Activated naive CD4-positive, alpha-beta T cell treated with anti-CD3 and anti-CD28 coated beads for 36 hours (primary cell): Measurements from ENCODE around the gene CD180. TPM values are rescaled to one million over a fixed set of nuclear protein-coding genes. Genes with fewer than 3 reads are reported as not detected.
A peak's percentile ranks its signal among the peaks of the same experiment; 100 is the strongest.

Experiments
- CTCF ChIA-PET: fragments of 350-600 bp; sonication (Branson Sonifier 250); formaldehyde crosslinking; loops from one replicate; lab custom pipeline; 2021; ENCODE audit warnings: antibody characterized with exemption; lab: Charles Lee
- DNase-seq: peaks from one replicate; pipeline ENCODE4 v3.0.0-alpha.2; 2020
- H3K27ac Mint-ChIP-seq: one replicate; pipeline ENCODE4 v1.8.0; 2021; ENCODE audit warnings: mild to moderate bottlenecking, mixed read lengths
- H3K27me3 Mint-ChIP-seq: one replicate; pipeline ENCODE4 v1.8.0; 2021; ENCODE audit warnings: low read depth, mixed read lengths
- H3K36me3 Mint-ChIP-seq: one replicate; pipeline ENCODE4 v1.8.0; 2021; ENCODE audit warnings: low read depth, mixed read lengths
- H3K4me1 Mint-ChIP-seq: one replicate; pipeline ENCODE4 v1.8.0; 2021; ENCODE audit warnings: low read depth, mixed read lengths
- H3K4me3 Mint-ChIP-seq: one replicate; pipeline ENCODE4 v1.8.0; 2021; ENCODE audit warnings: mild to moderate bottlenecking, moderate library complexity, mixed read lengths
- H3K9me3 Mint-ChIP-seq: one replicate; pipeline ENCODE4 v1.8.0; 2021; ENCODE audit warnings: mixed read lengths
- intact Hi-C: fragments of 100-400 bp; cut with micrococcal nuclease; formaldehyde crosslinking; loops from one replicate; pipeline ENCODE4 v1.15.1; 2023
- total RNA-seq, 2 experiments: library from RNA; stranded (reverse); gene quantifications; one replicate each; pipeline ENCODE4 v1.2.3, GENCODE V29; 2021

CD180 gene
- total RNA-seq, 2 experiments from 2014 or later = not detected

DNA sequence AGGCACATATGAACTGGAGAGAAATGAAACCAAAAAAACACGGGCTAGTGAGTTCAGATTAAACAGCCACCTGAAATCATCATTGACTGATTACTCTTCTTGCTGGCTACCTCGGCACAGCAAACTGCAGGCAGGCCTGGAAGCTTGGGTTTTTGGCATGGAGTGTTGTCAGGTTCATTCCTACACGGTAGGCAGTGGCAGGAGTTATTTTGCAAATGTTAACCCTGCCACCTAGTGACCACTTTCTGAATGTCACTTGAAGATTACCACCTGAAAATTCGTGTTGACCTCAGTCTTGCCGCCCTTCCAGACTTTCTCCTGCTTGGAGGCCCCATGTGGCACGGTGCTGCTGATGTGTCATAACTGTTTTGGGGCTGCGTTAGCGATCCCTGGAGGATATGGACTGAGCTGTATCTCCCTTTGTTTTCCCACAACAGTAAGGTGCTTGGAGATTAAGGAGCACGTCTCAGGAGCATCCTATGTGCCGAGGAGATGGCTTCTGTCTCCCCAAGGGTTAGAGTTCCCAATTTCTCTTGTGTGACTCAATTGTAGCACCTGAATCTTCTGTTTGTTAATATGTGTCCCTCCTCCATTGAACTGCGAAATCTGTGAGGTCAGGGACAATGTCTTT, 12.7 kb upstream of the CD180 start:
- H3K4me3 Mint-ChIP-seq = no peak overlapping the region
- H3K27ac Mint-ChIP-seq = peak overlapping the region; percentile 50
- intact Hi-C loops = loop anchor here (1.0 to 5.0 kb wide), 5 partner anchors 52 to 1038 kb away; no protein-coding TSS in a partner anchor
- H3K36me3 Mint-ChIP-seq = peaks cover under 1% of the 10 kb centered on the region
- no peaks in the 10 kb centered on the region for H3K27me3 Mint-ChIP-seq
- DNase-seq = peak; percentile 79
- peaks cover 56% of the 10 kb centered on the region for H3K4me1 Mint-ChIP-seq
- CTCF ChIA-PET = interaction anchor here (0.6 to 20.7 kb wide), 9 partner anchors 12 to 394 kb away, joined by 3 to 354 read pairs (median 3); no protein-coding TSS in a partner anchor
- no peaks in the 10 kb centered on the region for H3K9me3 Mint-ChIP-seq

DNA sequence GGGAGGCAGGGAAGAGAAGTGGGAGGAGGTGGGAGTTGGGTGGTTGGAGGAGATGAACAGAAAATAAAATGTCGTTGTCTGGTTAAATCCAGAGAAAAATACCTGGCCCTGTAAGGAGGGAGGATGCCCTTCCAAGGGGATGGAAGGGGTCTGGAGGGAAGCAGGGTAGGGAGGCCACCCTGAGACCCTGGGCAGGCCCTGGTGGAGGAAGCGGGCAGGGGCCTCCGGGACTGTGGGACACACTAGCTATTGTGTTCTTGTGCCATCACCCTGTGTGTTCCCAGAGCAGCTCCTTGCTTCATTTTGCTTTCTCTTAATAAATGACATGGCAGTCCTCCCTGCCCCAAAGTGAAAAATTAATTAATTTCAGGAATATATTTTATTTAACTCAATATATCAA, 11.8 kb upstream of the CD180 start:
- peaks cover 60% of the 10 kb centered on the region for H3K4me1 Mint-ChIP-seq
- no peaks in the 10 kb centered on the region for H3K27me3 Mint-ChIP-seq
- H3K27ac Mint-ChIP-seq = peak overlapping the region; percentile 60
- H3K4me3 Mint-ChIP-seq = no peak overlapping the region
- intact Hi-C loops = loop anchor here (2.0 to 5.0 kb wide), 2 partner anchors 656 to 1038 kb away; no protein-coding TSS in a partner anchor
- no peak for DNase-seq
- H3K36me3 Mint-ChIP-seq = peaks cover 1% of the 10 kb centered on the region
- CTCF ChIA-PET = interaction anchor here (0.7 to 20.7 kb wide), 9 partner anchors 13 to 393 kb away, joined by 3 to 354 read pairs (median 3); no protein-coding TSS in a partner anchor
- no peaks in the 10 kb centered on the region for H3K9me3 Mint-ChIP-seq

DNA sequence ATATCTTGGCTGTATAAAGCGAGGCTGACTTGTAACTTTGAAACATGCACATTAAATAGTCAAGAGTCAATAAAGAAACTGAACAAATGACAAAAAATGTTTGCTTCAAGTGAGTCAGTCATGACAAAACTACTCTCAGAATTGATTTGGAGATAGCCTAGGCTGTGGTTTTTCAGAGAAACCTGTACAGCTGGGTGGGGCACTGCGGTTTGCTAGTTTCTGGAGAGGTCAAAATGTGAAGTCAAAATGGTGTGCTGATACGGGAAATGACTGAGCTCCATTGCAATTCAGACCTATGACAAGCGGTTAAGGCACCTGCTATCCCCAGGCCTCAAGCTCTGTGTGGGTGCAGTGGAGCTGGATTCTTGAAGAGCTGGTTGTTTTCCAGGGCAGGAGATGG, 10.3 kb upstream of the CD180 start:
- Mint-ChIP-seq H3K9me3 (no peaks in the 10 kb centered on the region), H3K4me3 (peak overlapping the region; percentile 29), H3K4me1 (peaks cover 73% of the 10 kb centered on the region), H3K36me3 (peaks cover 1% of the 10 kb centered on the region), H3K27ac (peak overlapping the region; percentile 84), H3K27me3 (no peaks in the 10 kb centered on the region)
- intact Hi-C loops = loop anchor here (1.0 to 5.0 kb wide), 10 partner anchors 41 to 1227 kb away; no protein-coding TSS in a partner anchor
- DNase-seq = peak; percentile 97
- CTCF ChIA-PET = interaction anchor here (0.7 to 20.7 kb wide), 8 partner anchors 16 to 1044 kb away, joined by 3 to 354 read pairs (median 4); no protein-coding TSS in a partner anchor

DNA sequence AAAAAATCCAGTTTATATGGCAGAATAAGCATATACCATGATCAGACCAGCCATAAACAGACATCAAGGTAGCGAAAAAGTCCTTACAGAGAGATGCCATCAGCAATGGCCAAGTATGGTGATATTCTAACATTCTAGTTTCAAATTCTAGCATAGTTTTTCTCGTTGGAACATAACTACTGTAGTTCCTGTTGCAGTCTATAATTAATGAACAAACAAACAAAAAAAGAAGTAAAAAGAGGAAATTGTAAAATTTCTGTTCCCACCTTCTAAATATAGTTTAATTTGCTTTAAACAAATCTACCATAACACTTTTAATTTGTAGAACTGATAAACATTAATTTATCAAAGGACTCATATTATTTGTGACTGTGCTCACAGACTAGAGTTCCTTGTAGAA, 9.9 kb upstream of the CD180 start:
- Mint-ChIP-seq H3K27ac (peak overlapping the region; percentile 84), H3K36me3 (peaks cover 1% of the 10 kb centered on the region), H3K27me3 (no peaks in the 10 kb centered on the region), H3K4me1 (peaks cover 77% of the 10 kb centered on the region), H3K4me3 (peak overlapping the region; percentile 29), H3K9me3 (no peaks in the 10 kb centered on the region)
- intact Hi-C loops = loop anchor here (2.0 to 5.0 kb wide), 2 partner anchors 654 to 878 kb away; no protein-coding TSS in a partner anchor
- DNase-seq = no peak
- CTCF ChIA-PET = interaction anchor here (0.7 to 20.7 kb wide), 5 partner anchors 11 to 392 kb away, joined by 3 to 354 read pairs (median 3); no protein-coding TSS in a partner anchor

DNA sequence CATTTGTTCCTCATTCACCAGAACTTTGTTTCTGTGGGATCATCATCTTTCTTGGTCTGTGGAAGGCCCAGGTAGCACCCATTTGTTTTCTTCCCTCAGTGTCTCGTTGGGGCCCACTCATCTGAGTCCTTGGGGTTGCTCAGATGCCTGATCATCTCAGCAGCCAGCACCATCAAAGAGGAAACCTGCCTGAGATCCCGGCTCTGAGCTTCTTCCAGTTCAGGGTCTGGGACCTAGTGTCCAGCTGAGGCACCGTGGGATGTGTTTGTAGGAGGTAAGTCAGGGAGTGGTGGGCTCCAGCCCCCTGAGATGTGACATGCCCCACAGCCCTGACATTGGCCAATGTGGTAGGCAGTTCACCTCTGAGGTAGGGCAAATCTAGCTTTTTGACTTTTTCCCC, 9.4 kb upstream of the CD180 start:
- Mint-ChIP-seq H3K9me3 (peaks cover 2% of the 10 kb centered on the region), H3K36me3 (peaks cover 1% of the 10 kb centered on the region), H3K4me1 (peaks cover 82% of the 10 kb centered on the region), H3K27me3 (no peaks in the 10 kb centered on the region), H3K27ac (peak overlapping the region; percentile 84), H3K4me3 (no peak overlapping the region)
- intact Hi-C loops = loop anchor here (2.0 to 5.0 kb wide), 2 partner anchors 654 to 877 kb away; no protein-coding TSS in a partner anchor
- peak; percentile 31 for DNase-seq
- CTCF ChIA-PET = interaction anchor here (0.7 to 20.7 kb wide), 3 partner anchors 12 to 43 kb away, joined by 3 to 354 read pairs (median 3); no protein-coding TSS in a partner anchor

DNA sequence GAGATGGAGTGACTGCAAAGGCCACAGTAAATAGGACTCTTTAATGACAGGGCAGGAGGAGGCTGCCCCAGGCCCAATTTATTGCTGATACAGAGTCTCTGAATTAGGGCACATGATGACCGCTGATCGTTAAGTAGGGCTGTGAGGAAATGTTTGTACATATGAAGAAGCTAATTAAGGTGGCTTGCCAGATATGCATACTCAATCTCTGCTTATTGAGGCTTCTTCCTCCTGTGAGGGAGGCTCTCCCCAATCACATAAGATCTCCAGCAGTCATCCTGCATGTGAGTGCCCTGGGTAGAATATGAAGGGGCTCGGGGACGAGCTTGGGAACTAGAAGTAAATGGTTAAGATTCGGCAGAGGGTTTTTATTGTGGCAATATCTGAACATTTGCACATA, 8.2 kb upstream of the CD180 start:
- Mint-ChIP-seq H3K4me1 (peaks cover 85% of the 10 kb centered on the region), H3K9me3 (peaks cover 2% of the 10 kb centered on the region), H3K27me3 (no peaks in the 10 kb centered on the region), H3K36me3 (peaks cover 2% of the 10 kb centered on the region), H3K27ac (peak overlapping the region; percentile 25), H3K4me3 (no peak overlapping the region)
- no peak for DNase-seq
- intact Hi-C loops = loop anchor here (5.0 kb wide), 1 partner anchor 653 kb away; no protein-coding TSS in a partner anchor
- CTCF ChIA-PET = interaction anchor here (20.7 kb wide), 1 partner anchor 42 kb away, joined by 354 read pairs; no protein-coding TSS in a partner anchor

DNA sequence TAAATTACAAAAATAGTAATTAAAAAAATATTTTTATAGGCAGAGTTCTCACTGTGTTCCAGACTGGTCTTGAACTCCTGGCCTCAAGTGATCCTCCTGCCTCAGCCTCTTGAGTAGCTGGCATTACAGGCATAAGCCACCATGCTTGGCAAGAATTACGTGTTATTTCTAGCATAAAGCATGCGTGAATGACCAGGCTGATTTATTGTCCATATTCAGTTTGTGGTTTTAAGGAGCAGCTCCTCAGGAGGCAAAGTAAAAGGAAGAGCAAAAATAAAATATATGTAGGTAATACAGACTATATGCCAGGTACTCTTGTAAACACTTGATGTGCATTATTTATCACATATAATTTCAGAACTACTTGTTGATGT, 7.1 kb upstream of the CD180 start:
- no peaks in the 10 kb centered on the region for H3K27me3 Mint-ChIP-seq
- DNase-seq = no peak
- H3K9me3 Mint-ChIP-seq = peaks cover 2% of the 10 kb centered on the region
- peaks cover 85% of the 10 kb centered on the region for H3K4me1 Mint-ChIP-seq
- peak overlapping the region; percentile 72 for H3K27ac Mint-ChIP-seq
- no peak overlapping the region for H3K4me3 Mint-ChIP-seq
- H3K36me3 Mint-ChIP-seq = peaks cover 4% of the 10 kb centered on the region
- intact Hi-C loops = loop anchor here (2.0 kb wide), 1 partner anchor 15 kb away; no protein-coding TSS in a partner anchor
- CTCF ChIA-PET = interaction anchor here (0.6 to 20.7 kb wide), 2 partner anchors 12 to 41 kb away, joined by 4 to 354 read pairs; no protein-coding TSS in a partner anchor

DNA sequence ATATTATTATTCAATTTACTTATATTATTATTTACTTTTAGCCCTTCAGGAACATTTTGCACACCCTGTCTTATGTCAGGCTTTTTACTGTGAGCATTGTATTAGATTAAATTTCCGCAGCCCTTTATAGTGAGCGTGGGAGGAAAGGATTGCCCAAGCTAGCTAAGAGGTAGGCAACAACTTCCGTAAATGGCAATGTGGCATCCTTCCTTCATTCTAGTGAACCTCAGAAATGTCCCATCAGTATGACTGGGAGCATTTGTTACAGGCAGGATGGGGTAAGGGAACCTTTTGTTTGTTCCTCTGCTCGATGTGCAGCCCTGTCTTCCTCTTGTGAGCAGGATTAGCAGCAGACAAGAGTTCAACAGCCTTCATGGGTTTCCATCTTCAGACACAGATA, 6.2 kb upstream of the CD180 start:
- Mint-ChIP-seq H3K4me3 (no peak overlapping the region), H3K4me1 (peaks cover 82% of the 10 kb centered on the region), H3K27me3 (no peaks in the 10 kb centered on the region), H3K27ac (peak overlapping the region; percentile 69), H3K36me3 (peaks cover 4% of the 10 kb centered on the region), H3K9me3 (peaks cover 2% of the 10 kb centered on the region)
- intact Hi-C loops = loop anchor here (2.0 kb wide), 1 partner anchor 14 kb away; no protein-coding TSS in a partner anchor
- CTCF ChIA-PET = interaction anchor here (0.6 to 20.7 kb wide), 2 partner anchors 40 to 44 kb away, joined by 3 to 354 read pairs; no protein-coding TSS in a partner anchor
- peak; percentile 35 for DNase-seq

DNA sequence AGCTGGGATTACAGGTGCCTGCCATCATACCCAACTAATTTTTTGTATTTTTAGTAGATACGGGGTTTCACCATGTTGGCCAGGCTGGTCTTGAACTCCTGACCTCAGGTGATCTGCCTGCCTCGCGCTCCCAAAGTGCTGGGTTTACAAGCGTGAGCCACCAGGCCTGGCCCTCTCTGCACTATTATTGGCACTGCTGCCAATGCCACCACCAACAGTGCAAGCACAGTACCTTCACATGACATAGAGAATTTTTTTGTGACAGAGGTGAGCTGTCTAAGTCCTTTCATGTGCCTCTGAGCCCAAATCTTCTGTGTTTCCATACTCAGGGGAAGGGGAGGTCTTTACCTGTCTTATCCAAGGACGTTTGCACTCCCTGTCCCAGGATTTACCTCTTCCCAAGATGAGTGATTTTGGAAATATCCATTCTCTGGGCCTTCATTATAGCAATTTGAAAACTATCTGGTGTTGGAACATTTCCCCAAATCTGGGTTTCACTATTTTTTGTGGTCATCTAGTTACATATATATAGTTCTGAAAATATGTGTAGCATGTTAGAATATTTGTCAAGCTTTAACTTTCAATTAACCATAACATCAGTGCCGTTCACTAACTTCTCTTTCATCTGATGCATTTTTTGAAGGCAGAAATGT, 5.4 kb upstream of the CD180 start:
- Mint-ChIP-seq H3K27me3 (no peaks in the 10 kb centered on the region), H3K4me3 (no peak overlapping the region), H3K4me1 (peaks cover 76% of the 10 kb centered on the region), H3K9me3 (peaks cover 2% of the 10 kb centered on the region), H3K27ac (peak overlapping the region; percentile 13), H3K36me3 (peaks cover 4% of the 10 kb centered on the region)
- intact Hi-C loops = loop anchor here (2.0 kb wide), 1 partner anchor 13 kb away; no protein-coding TSS in a partner anchor
- CTCF ChIA-PET = interaction anchor here (20.7 kb wide), 1 partner anchor 40 kb away, joined by 354 read pairs; no protein-coding TSS in a partner anchor
- DNase-seq = no peak

DNA sequence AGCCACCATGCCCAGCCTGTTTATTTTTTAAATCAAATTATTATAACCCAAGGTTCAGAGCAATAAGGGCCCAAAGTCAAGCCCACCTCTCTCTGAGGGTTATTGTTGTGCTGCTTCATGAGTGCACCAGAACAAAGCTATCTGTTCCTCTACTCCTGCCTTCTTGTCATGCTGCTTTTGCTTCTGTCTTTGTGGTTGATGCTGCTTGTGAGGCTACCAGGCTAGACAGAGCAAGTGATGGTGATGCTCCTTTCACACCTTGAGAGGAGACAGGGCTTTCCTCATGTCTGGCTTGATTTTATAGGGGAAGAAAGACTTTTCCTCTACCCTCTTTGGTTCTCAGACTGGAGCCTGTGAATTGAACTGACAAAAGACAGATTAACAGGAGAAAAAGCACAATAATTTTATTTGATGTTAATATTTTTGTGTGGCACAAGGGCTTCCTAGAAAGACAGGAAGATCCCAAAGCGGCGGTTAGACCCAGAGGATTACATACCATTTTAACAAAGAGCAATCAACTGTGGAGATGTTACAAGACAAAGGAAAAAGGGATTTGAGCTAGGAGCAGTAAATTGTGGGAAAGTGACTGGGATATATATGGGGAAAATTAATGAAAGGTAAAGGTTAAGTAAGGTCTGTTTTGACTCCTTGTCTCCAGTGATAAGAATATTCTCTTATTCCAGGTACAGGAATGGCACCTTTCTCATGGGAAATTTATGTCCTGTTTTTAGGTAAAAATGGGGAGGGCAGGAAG, 4.4 kb upstream of the CD180 start:
- Mint-ChIP-seq H3K4me3 (no peak overlapping the region), H3K27me3 (no peaks in the 10 kb centered on the region), H3K27ac (no peak overlapping the region), H3K4me1 (peaks cover 69% of the 10 kb centered on the region), H3K36me3 (peaks cover 4% of the 10 kb centered on the region), H3K9me3 (peaks cover 2% of the 10 kb centered on the region)
- intact Hi-C loops = no loop called here
- CTCF ChIA-PET = interaction anchor here (20.7 kb wide), 1 partner anchor 38 kb away, joined by 354 read pairs; no protein-coding TSS in a partner anchor
- DNase-seq = no peak

DNA sequence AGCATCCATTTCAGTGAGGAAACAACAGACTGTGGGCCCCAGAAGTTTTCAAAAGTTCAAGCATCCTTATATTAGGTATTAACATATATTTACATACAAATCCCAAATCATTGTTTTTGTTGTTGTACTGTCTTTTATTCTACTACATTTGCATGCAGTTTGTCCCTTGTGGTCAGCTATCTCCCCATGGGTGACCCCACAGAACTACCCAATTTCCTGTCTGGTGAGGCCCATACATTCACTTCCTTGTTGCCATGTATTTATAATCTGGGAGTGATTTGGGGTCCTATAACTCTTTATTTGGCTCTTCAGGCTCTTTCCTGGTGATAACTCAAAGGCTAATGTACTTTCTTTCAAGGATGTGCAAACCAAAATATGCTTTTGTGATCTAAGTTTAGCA, 3.3 kb upstream of the CD180 start:
- CTCF ChIA-PET = interaction anchor here (20.7 kb wide), 1 partner anchor 37 kb away, joined by 354 read pairs; no protein-coding TSS in a partner anchor
- intact Hi-C loops = no loop called here
- H3K9me3 Mint-ChIP-seq = peaks cover 2% of the 10 kb centered on the region
- H3K4me3 Mint-ChIP-seq = no peak overlapping the region
- peaks cover 58% of the 10 kb centered on the region for H3K4me1 Mint-ChIP-seq
- DNase-seq = no peak
- H3K36me3 Mint-ChIP-seq = peaks cover 4% of the 10 kb centered on the region
- no peak overlapping the region for H3K27ac Mint-ChIP-seq
- no peaks in the 10 kb centered on the region for H3K27me3 Mint-ChIP-seq
